ENCODE data around the gene MSL2.

GRCh38 chr3:136152176-136152843 is 43.8 kb downstream of the MSL2 start:
- TF ChIP-seq CTCF (IDR thresholded peaks at IDR 0.05; ENCODE audit: control extremely low read depth in 1 of 3, insufficient read depth in 1 of 3, low read depth in 1 of 3, low read length in 3 of 3): no peak
- no peak for TF ChIP-seq KDM1A (IDR thresholded peaks at IDR 0.05; ENCODE audit: borderline replicate concordance, low read length)
- TF ChIP-seq ZNF274 (IDR thresholded peaks at IDR 0.05; ENCODE audit: borderline replicate concordance, extremely low read depth, low read length): no peak
- no peak for TF ChIP-seq EZH2 (IDR thresholded peaks at IDR 0.05; ENCODE audit: low read depth, low read length, severe bottlenecking)
- no peak for TF ChIP-seq HDAC6 (IDR thresholded peaks at IDR 0.05; ENCODE audit: low read depth, low read length)
- TF ChIP-seq POLR2AphosphoS5 (IDR thresholded peaks at IDR 0.05; ENCODE audit: low read depth, low read length): no peak
- no peak for TF ChIP-seq TBP (IDR thresholded peaks at IDR 0.05; ENCODE audit: low read depth, low read length)
- no peak for TF ChIP-seq JUN (IDR thresholded peaks at IDR 0.05; ENCODE audit: low read depth, low read length)
- TF ChIP-seq MAX (IDR thresholded peaks at IDR 0.05): no peak
- no peak for TF ChIP-seq RBBP5 (IDR thresholded peaks at IDR 0.05; ENCODE audit: borderline replicate concordance, low read depth, low read length)
- TF ChIP-seq RFX5 (IDR thresholded peaks at IDR 0.05; ENCODE audit: borderline replicate concordance, low read depth, low read length): no peak
